SK-N-MC (cell line): Measurements from ENCODE around the gene NEURL3.

Experiments
- EZH2 ChIP-seq: fragments of 200-600 bp; sonication (generic); IDR thresholded peaks from one replicate; pipeline ENCODE4 v1.6.1; 2017; ENCODE audit warnings: antibody characterized with exemption
- POLR2AphosphoS5 ChIP-seq: IDR thresholded peaks from 2 replicates; pipeline ENCODE4 v1.6.1; 2012; ENCODE audit warnings: mild to moderate bottlenecking, low read depth, low read length, borderline replicate concordance

DNA sequence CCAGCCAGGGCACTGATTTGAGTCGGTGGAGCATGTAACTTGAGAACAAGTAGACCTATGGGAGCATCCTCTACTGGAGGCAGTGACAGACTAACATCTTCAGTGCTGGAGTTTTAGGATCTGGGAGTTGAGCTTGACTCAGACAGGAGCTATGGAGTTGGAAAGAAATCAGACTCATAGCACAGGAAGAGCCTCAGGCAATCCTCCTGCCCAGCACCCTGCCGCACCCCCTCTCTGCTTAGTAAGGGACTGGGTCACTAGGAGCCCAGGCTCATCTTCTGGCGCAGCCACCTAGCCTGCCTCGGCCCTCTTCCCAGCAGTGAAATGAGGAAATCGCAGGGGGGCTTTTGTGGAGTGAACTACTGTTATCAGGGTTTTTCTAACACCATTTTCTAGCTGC is 35.0 kb upstream of the NEURL3 start:
- TF ChIP-seq EZH2 (no peak), POLR2AphosphoS5 (no peak)
